ENCODE data around the gene ALDH1A1. TPM values are rescaled to one million over a fixed set of nuclear protein-coding genes. Genes with fewer than 3 reads are reported as not detected.

ALDH1A1 gene
- 0.27 TPM in 1 of 3 replicates, not detected in the others for total RNA-seq
- long read RNA-seq: 0 reads

GRCh38 chr9:72952914-72953313 lies at the start of gene ALDH1A1:
ALDH1A1 (minus strand) TSS chr9:72953053; CDS start chr9:72953000, 53 bp downstream.
- TF ChIP-seq CTCF (IDR thresholded peaks at IDR 0.05): no peak
- Mint-ChIP-seq H3K4me3 (ENCODE audit: unreplicated experiment) (no peak within 1 kb of the TSS), H3K9me3 (ENCODE audit: low read depth) (no peaks in the 10 kb centered on the region), H3K36me3 (ENCODE audit: low read depth) (peaks cover 1% of the 10 kb centered on the region), H3K27me3 (ENCODE audit: low read depth) (peaks cover 39% of the 10 kb centered on the region), H3K27ac (ENCODE audit: unreplicated experiment) (no peak within 1 kb of the TSS), H3K4me1 (ENCODE audit: low read depth) (no peaks in the 10 kb centered on the region)
- no peak for DNase-seq (ENCODE audit: low spot score)

- no peak for DNase-seq (ENCODE audit: low spot score)
- Mint-ChIP-seq H3K27ac (ENCODE audit: unreplicated experiment) (no peak overlapping the region), H3K27me3 (ENCODE audit: low read depth) (peaks cover 22% of the 10 kb centered on the region), H3K9me3 (ENCODE audit: low read depth) (no peaks in the 10 kb centered on the region), H3K4me3 (ENCODE audit: unreplicated experiment) (no peak overlapping the region), H3K4me1 (ENCODE audit: low read depth) (no peaks in the 10 kb centered on the region), H3K36me3 (ENCODE audit: low read depth) (peaks cover 2% of the 10 kb centered on the region)
- TF ChIP-seq CTCF (IDR thresholded peaks at IDR 0.05): no peak
Observed at GRCh38 chr9:73001860-73002259, 49.0 kb upstream of the ALDH1A1 start.

GRCh38 chr9:72998363-72998762 lies 45.5 kb upstream of the ALDH1A1 start:
- Mint-ChIP-seq H3K9me3 (ENCODE audit: low read depth) (no peaks in the 10 kb centered on the region), H3K4me1 (ENCODE audit: low read depth) (no peaks in the 10 kb centered on the region), H3K27me3 (ENCODE audit: low read depth) (peaks cover 18% of the 10 kb centered on the region), H3K4me3 (ENCODE audit: unreplicated experiment) (no peak overlapping the region), H3K36me3 (ENCODE audit: low read depth) (peaks cover 2% of the 10 kb centered on the region), H3K27ac (ENCODE audit: unreplicated experiment) (no peak overlapping the region)
- DNase-seq (ENCODE audit: low spot score): no peak
- TF ChIP-seq CTCF (IDR thresholded peaks at IDR 0.05): no peak

GRCh38 chr9:72997387-72997995 lies 44.6 kb upstream of the ALDH1A1 start:
- no peak for DNase-seq (ENCODE audit: low spot score)
- no peak overlapping the region for H3K27ac Mint-ChIP-seq (ENCODE audit: unreplicated experiment)
- no peaks in the 10 kb centered on the region for H3K9me3 Mint-ChIP-seq (ENCODE audit: low read depth)
- no peak overlapping the region for H3K4me3 Mint-ChIP-seq (ENCODE audit: unreplicated experiment)
- no peak for TF ChIP-seq CTCF (IDR thresholded peaks at IDR 0.05)
- peaks cover 19% of the 10 kb centered on the region for H3K27me3 Mint-ChIP-seq (ENCODE audit: low read depth)
- no peaks in the 10 kb centered on the region for H3K4me1 Mint-ChIP-seq (ENCODE audit: low read depth)
- peaks cover 2% of the 10 kb centered on the region for H3K36me3 Mint-ChIP-seq (ENCODE audit: low read depth)

GRCh38 chr9:72996684-72997314 lies 43.9 kb upstream of the ALDH1A1 start:
- no peaks in the 10 kb centered on the region for H3K4me1 Mint-ChIP-seq (ENCODE audit: low read depth)
- TF ChIP-seq CTCF (IDR thresholded peaks at IDR 0.05): no peak
- no peak overlapping the region for H3K4me3 Mint-ChIP-seq (ENCODE audit: unreplicated experiment)
- H3K27me3 Mint-ChIP-seq (ENCODE audit: low read depth): peaks cover 22% of the 10 kb centered on the region
- peaks cover 2% of the 10 kb centered on the region for H3K36me3 Mint-ChIP-seq (ENCODE audit: low read depth)
- no peaks in the 10 kb centered on the region for H3K9me3 Mint-ChIP-seq (ENCODE audit: low read depth)
- H3K27ac Mint-ChIP-seq (ENCODE audit: unreplicated experiment): no peak overlapping the region
- no peak for DNase-seq (ENCODE audit: low spot score)

All from chondrocyte (in vitro differentiated cells).